Pancreas (tissue), 10 donors: Measurements from ENCODE around the gene C11orf98. TPM values are rescaled to one million over a fixed set of nuclear protein-coding genes. Genes with fewer than 3 reads are reported as not detected.
"Not testable (repeated sequence)": the region's sequence is repeated elsewhere in the genome, so short reads cannot be mapped to it uniquely, and the experiment has no call there.

Experiments
- ATAC-seq, 4 donors: fragments of 200-7000 bp; cut with Tn5 transposase; one replicate each; pipeline versions ENCODE4 v1.8.0 to v1.9.1; 2020; ENCODE audit warnings: mild to moderate bottlenecking in 4 of 4, moderate library complexity in 4 of 4
- DNase-seq, 6 donors: peaks; one replicate each; pipeline ENCODE4 v3.0.0-alpha.2; 2020
- FAIRE-seq: peaks from 2 replicates; lab custom pipeline; 2012; peaks lifted over from hg19 to GRCh38; lab: Jason Lieb, UNC
- H3K27ac ChIP-seq, 4 donors: fragments of 200-600 bp; sonication (generic); 1 replicate in 3 of 4; 2 replicates in 1 of 4; pipeline versions ENCODE4 v1.5.0 to v1.8.0; 2020
- H3K27me3 ChIP-seq, 4 donors: fragments of 200-600 bp; one replicate each; pipeline ENCODE4 v1.8.0; 2021
- H3K36me3 ChIP-seq, 3 donors: fragments of 200-600 bp; sonication (generic) in 1 of 3; one replicate each; pipeline versions ENCODE4 v1.5.0 to v1.8.0; 2020 to 2021
- H3K4me1 ChIP-seq, 3 donors: fragments of 200-600 bp; one replicate each; pipeline ENCODE4 v1.8.0; 2021
- H3K4me3 ChIP-seq, 4 donors: fragments of 200-600 bp; sonication (generic) in 2 of 4; one replicate each; pipeline versions ENCODE4 v1.5.0 to v1.8.0; 2020 to 2021
- H3K9me3 ChIP-seq, 4 donors: fragments of 200-600 bp; one replicate each; pipeline ENCODE4 v1.8.0; 2021
- WGBS, 2 donors: extraction: QIAGEN DNeasy Blood & Tissue Kit; methylation state at CpG; one replicate each; pipeline ENCODE4 v1.1.7; 2013; 5-methylcytosine and 5-hydroxymethylcytosine counted together
- intact Hi-C, 3 donors: fragments of 100-400 bp; cut with DNase I; formaldehyde crosslinking; loops; one replicate each; pipeline versions ENCODE4 v1.11.1 to v1.14.2; 2022
- polyA plus RNA-seq, 2 donors: library from polyadenylated mRNA; stranded (reverse); fragments of 200-250 nt; gene quantifications; one replicate each; pipeline ENCODE4 v1.2.3, GENCODE V29; 2013
- total RNA-seq, 6 donors: library from RNA; stranded (reverse); fragmentation: NEBNext Ultra II Directional in 4 of 6; extraction: Animal tissue kit (Norgen Biotek cat#: 25700) in 4 of 6; gene quantifications; one replicate each; pipeline versions ENCODE4 v1.2.1 to v1.2.4, GENCODE V29; 2021 to 2023
- TF ChIP-seq, protein P1 (sequence below), 4 donors: fragments of 200-600 bp; sonication (generic) in 3 of 4; IDR thresholded peaks; one replicate each; pipeline versions ENCODE4 v1.5.0 to v1.8.0; 2021; ENCODE audit warnings: antibody characterized with exemption in 4 of 4
- donor health status: healthy with polysubstance abuse.
- donor health status: DM: no; HTN: no; CAD: no; lungs with moderate emphysema.
- donor health status: DM: no; HTN: no; CAD: no.
- donor health status: control.
- donor health status: control.
- donor health status: Bipolar disorder and iron deficiency.
- donor health status: DM: yes; HTN: yes; CAD: no.
- donor health status: DM: no; HTN: no; CAD: no.
- donor health status: DM: no; HTN: no; CAD: no.
- donor health status: DM: yes; HTN: yes; CAD: no.

C11orf98 gene
- total and polyA plus RNA-seq, 8 donors, result 13.2 to 70.8 (median 18.3) TPM

GRCh38 chr11:62622476-62623089, 42.4 kb downstream of the C11orf98 start:
- intact Hi-C loops, result no loop called here
- no peak for FAIRE-seq
- TF ChIP-seq, protein P1, sequence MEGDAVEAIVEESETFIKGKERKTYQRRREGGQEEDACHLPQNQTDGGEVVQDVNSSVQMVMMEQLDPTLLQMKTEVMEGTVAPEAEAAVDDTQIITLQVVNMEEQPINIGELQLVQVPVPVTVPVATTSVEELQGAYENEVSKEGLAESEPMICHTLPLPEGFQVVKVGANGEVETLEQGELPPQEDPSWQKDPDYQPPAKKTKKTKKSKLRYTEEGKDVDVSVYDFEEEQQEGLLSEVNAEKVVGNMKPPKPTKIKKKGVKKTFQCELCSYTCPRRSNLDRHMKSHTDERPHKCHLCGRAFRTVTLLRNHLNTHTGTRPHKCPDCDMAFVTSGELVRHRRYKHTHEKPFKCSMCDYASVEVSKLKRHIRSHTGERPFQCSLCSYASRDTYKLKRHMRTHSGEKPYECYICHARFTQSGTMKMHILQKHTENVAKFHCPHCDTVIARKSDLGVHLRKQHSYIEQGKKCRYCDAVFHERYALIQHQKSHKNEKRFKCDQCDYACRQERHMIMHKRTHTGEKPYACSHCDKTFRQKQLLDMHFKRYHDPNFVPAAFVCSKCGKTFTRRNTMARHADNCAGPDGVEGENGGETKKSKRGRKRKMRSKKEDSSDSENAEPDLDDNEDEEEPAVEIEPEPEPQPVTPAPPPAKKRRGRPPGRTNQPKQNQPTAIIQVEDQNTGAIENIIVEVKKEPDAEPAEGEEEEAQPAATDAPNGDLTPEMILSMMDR (IDR thresholded peaks at IDR 0.05), result no peak
- H3K9me3 ChIP-seq, result no peaks in the 10 kb centered on the region
- H3K27ac ChIP-seq, result peak overlapping the region; percentile 49 to 84 (median 74)
- H3K36me3 ChIP-seq, result peaks cover 5 to 21% (median 19%) of the 10 kb centered on the region in 3 donors
- H3K4me1 ChIP-seq, result peaks cover 0 to 9% (median 7%) of the 10 kb centered on the region in 3 donors
- 89 to 94% methylated on average over 7 of the region's 7 CpGs for WGBS, 2 donors
- no peak for DNase-seq
- peak overlapping the region in 3 of 4 donors; percentile 10 to 79 (median 55) for H3K4me3 ChIP-seq
- no peak for ATAC-seq
- no peaks in the 10 kb centered on the region for H3K27me3 ChIP-seq

DNA sequence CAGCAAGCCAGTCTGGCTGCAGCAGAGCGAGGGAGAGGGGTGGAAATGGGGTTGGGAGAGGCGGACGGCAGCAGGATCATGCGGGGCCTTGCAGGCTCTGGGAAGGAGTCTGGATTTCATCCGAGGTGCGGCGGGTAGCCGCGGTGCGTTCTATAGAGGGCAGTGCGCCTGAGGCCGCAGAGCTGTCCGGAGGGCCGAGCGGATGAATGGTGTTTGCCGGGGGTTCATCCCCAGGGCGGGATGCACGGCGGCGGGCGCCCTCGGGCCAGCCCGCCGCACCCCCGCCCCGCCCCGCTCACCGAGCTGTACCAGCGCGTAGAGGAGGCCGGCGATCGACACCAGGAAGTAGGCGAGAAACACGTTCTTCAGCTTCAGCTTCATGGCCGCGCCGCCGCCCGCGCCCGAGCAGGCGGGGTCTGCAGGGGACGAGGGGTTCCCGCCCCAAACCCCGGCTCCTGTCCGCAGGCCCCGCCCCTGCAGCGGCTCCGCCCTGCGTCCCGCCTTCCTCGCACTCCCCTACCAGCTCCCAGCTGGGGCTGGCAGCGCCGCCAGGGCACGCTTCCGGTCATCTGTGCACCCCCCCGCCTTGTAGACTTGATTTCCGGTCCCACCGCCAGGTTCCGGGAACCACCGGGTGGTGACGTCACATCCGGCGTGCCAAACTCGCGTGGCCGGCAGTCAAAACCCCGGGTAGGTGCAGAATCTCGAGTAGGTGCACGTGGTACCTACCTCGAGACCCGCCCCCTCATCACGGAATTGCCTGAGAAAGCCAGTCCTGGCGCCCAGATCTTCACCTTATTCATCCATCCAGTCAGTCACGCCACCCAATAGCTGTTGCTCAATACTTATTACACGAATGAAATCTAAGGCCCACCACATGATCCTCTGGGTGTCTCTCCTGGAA, 43.2 kb downstream of the C11orf98 start, which contains the start of gene B3GAT3:
B3GAT3 (minus strand) TSS at position 420 of the 904 bp plus-strand sequence; CDS start at position 381, 39 bp downstream.
- intact Hi-C loops, result no loop called here
- H3K9me3 ChIP-seq, result no peaks in the 10 kb centered on the region
- peaks cover 0 to 9% (median 7%) of the 10 kb centered on the region in 3 donors for H3K4me1 ChIP-seq
- FAIRE-seq, result no peak
- 1% methylated on average over 47 to 77 of the region's 77 CpGs for WGBS, 2 donors
- H3K27me3 ChIP-seq, result no peaks in the 10 kb centered on the region
- peaks cover 5 to 15% (median 13%) of the 10 kb centered on the region in 3 donors for H3K36me3 ChIP-seq
- peak; percentile 98 to 99 (median 98) for ATAC-seq
- peak; percentile 97 to 100 (median 99) for DNase-seq
- TF ChIP-seq, protein P1 (IDR thresholded peaks at IDR 0.05), result no peak
- H3K4me3 ChIP-seq, result peak within 1 kb of the TSS; percentile 55 to 79 (median 62)
- peak within 1 kb of the TSS; percentile 49 to 84 (median 78) for H3K27ac ChIP-seq

DNA sequence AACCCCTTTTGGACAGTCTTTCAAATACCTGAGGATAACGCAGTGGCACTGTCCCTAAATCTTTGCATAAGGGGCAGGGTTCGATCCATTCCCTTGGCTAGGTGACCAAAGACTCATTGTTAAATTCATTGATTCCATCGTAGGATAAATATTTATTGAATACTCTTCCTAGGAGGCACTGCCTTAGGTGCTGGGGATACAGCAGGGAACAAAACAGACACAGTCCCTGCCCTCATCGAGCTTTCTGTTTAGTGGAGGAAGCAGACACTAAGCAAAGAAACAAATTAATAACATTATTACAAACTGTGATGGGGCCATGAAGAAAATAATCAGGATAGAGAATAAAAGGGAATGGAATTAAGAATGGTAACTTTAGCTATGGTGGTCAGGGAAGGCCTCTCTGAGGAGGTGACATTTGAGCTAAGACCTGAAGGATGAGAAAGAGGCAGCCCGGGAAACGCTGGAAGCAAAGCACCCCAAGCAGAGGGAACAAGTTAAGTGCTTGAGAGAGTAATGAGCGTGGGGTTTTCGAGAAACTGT, 43.9 kb downstream of the C11orf98 start:
- peak overlapping the region; percentile 49 to 84 (median 78) for H3K27ac ChIP-seq
- intact Hi-C loops, result no loop called here
- no peaks in the 10 kb centered on the region for H3K27me3 ChIP-seq
- 21 to 23% methylated on average over 8 of the region's 8 CpGs for WGBS, 2 donors
- H3K4me1 ChIP-seq, result peaks cover 0 to 9% (median 7%) of the 10 kb centered on the region in 3 donors
- ATAC-seq (no peak), DNase-seq (no peak), FAIRE-seq (no peak)
- TF ChIP-seq, protein P1 (IDR thresholded peaks at IDR 0.05), result no peak
- H3K4me3 ChIP-seq, result peak overlapping the region; percentile 55 to 79 (median 62)
- H3K36me3 ChIP-seq, result peaks cover under 1 to 8% (median 6%) of the 10 kb centered on the region in 3 donors
- no peaks in the 10 kb centered on the region for H3K9me3 ChIP-seq

- H3K9me3 ChIP-seq, H3K27ac ChIP-seq, H3K4me1 ChIP-seq, H3K36me3 ChIP-seq, FAIRE-seq, intact Hi-C loops, ATAC-seq, H3K27me3 ChIP-seq, H3K4me3 ChIP-seq, DNase-seq: not testable (repeated sequence)
- WGBS, 2 donors, result 92 to 94% methylated on average over 8 to 14 of the region's 14 CpGs
Observed at GRCh38 chr11:62616957-62617356, 48.1 kb downstream of the C11orf98 start.

- 87 to 96% methylated on average over 7 of the region's 7 CpGs for WGBS, 2 donors
Observed at GRCh38 chr11:62615521-62615920, 49.5 kb downstream of the C11orf98 start.

More at GRCh38 chr11:62615521-62615920, 49.5 kb downstream of the C11orf98 start:
- Histone ChIP-seq H3K4me3 (no peak overlapping the region), H3K36me3 (no peaks in the 10 kb centered on the region), H3K9me3 (no peaks in the 10 kb centered on the region), H3K4me1 (peaks cover 0 to 11% (median 0%) of the 10 kb centered on the region in 3 donors), H3K27me3 (no peaks in the 10 kb centered on the region), H3K27ac (no peak overlapping the region)
- intact Hi-C loops, result no loop called here
- TF ChIP-seq, protein P1 (IDR thresholded peaks at IDR 0.05), result no peak
- ATAC-seq, result no peak
- FAIRE-seq, result no peak
- DNase-seq, result no peak
